HEK293 (cell line): ENCODE results near the gene C12orf57.
A peak's percentile ranks its signal among the peaks of the same experiment; 100 is the strongest.

Experiments used
- CTCF ChIA-PET: fragments of 350-600 bp; formaldehyde crosslinking; extraction: SDS; loops from one replicate; lab custom pipeline; 2021; ENCODE audit warnings: antibody characterized with exemption; lab: Yijun Ruan, JAX
- POLR2A ChIA-PET: fragments of 300-600 bp; formaldehyde crosslinking; extraction: SDS; loops from one replicate; lab custom pipeline; 2020; ENCODE audit warnings: antibody characterized with exemption, inconsistent platforms; lab: Yijun Ruan, JAX
- H3K27ac ChIP-seq: fragments of 200-500 bp; sonication (Bioruptor generic); 2 replicates; pipeline ENCODE4 v1.5.1; 2014; ENCODE audit warnings: low read depth, low read length, control low read depth, inconsistent platforms; ENCODE audit errors: extremely low read depth
- H3K36me3 ChIP-seq, 2 experiments: fragments of 200-500 bp in 1 of 2; sonication (Bioruptor generic) in 1 of 2; 1 replicate in 1 of 2; 2 replicates in 1 of 2; pipeline ENCODE4 v1.5.1; 2014 to 2017; ENCODE audit warnings: inconsistent platforms in 2 of 2, low read length in 2 of 2; ENCODE audit not compliant: control insufficient read depth in 2 of 2, insufficient read depth in 1 of 2
- H3K4me1 ChIP-seq: fragments of 200-500 bp; sonication (Bioruptor generic); 2 replicates; pipeline ENCODE4 v1.5.1; 2014; ENCODE audit warnings: mild to moderate bottlenecking, low read length, inconsistent platforms; ENCODE audit not compliant: control insufficient read depth, insufficient read depth
- H3K4me3 ChIP-seq: 2 replicates; pipeline ENCODE4 v1.5.1; 2011; ENCODE audit warnings: low read depth, mild to moderate bottlenecking, control low read depth, low read length, moderate library complexity
- H3K9me3 ChIP-seq: fragments of 200-500 bp; sonication (Bioruptor generic); 2 replicates; pipeline ENCODE4 v1.5.1; 2014; ENCODE audit warnings: low read depth, low read length, inconsistent platforms; ENCODE audit not compliant: control insufficient read depth, insufficient read depth
- BCL11A ChIP-seq: fragments of 450-650 bp; formaldehyde crosslinking; IDR thresholded peaks from 2 replicates; pipeline ENCODE4 v1.5.1; 2016; ENCODE audit warnings: low read depth, missing biosample characterization, missing genetic modification characterization
- HOXD13 ChIP-seq: sonication (generic); formaldehyde crosslinking; IDR thresholded peaks from 2 replicates; pipeline ENCODE4 v1.8.0; 2022; ENCODE audit warnings: missing genetic modification reagents, borderline replicate concordance
- IKZF3 ChIP-seq: fragments of 450-650 bp; IDR thresholded peaks from 2 replicates; pipeline ENCODE4 v1.5.0; 2018; ENCODE audit warnings: missing biosample characterization, mild to moderate bottlenecking, missing genetic modification characterization, moderate library complexity
- KLF1 ChIP-seq: fragments of 450-650 bp; formaldehyde crosslinking; IDR thresholded peaks from 2 replicates; pipeline ENCODE4 v1.5.1; 2016; ENCODE audit warnings: missing biosample characterization, missing genetic modification characterization
- KLF16 ChIP-seq: fragments of 450-650 bp; formaldehyde crosslinking; IDR thresholded peaks from 2 replicates; pipeline ENCODE4 v1.5.1; 2017; ENCODE audit warnings: missing biosample characterization, missing genetic modification characterization
- KLF7 ChIP-seq: fragments of 450-650 bp; formaldehyde crosslinking; IDR thresholded peaks from 2 replicates; pipeline ENCODE4 v1.5.1; 2016; ENCODE audit warnings: missing biosample characterization, missing genetic modification characterization, borderline replicate concordance
- PATZ1 ChIP-seq: fragments of 450-650 bp; formaldehyde crosslinking; IDR thresholded peaks from 2 replicates; pipeline ENCODE4 v1.5.1; 2016; ENCODE audit warnings: missing biosample characterization, missing genetic modification characterization
- ZBTB1 ChIP-seq: fragments of 450-650 bp; formaldehyde crosslinking; IDR thresholded peaks from 2 replicates; pipeline ENCODE4 v1.5.1; 2016; ENCODE audit warnings: missing biosample characterization, missing genetic modification characterization
- ZNF146 ChIP-seq: fragments of 450-650 bp; formaldehyde crosslinking; IDR thresholded peaks from 2 replicates; pipeline ENCODE4 v1.5.1; 2016; ENCODE audit warnings: missing biosample characterization, missing genetic modification characterization
- ZNF292 ChIP-seq: fragments of 450-650 bp; formaldehyde crosslinking; IDR thresholded peaks from 2 replicates; pipeline ENCODE4 v1.5.1; 2016; ENCODE audit warnings: low read depth, missing biosample characterization, missing genetic modification characterization, borderline replicate concordance
- ZNF366 ChIP-seq: fragments of 450-650 bp; formaldehyde crosslinking; conservative IDR thresholded peaks from 2 replicates; pipeline ENCODE4 v1.5.1; 2016; ENCODE audit warnings: missing biosample characterization, missing genetic modification characterization
- ZNF404 ChIP-seq: fragments of 450-650 bp; formaldehyde crosslinking; IDR thresholded peaks from 2 replicates; pipeline ENCODE4 v1.5.1; 2017; ENCODE audit warnings: missing biosample characterization, missing genetic modification characterization
- ZNF510 ChIP-seq: fragments of 450-650 bp; formaldehyde crosslinking; IDR thresholded peaks from 2 replicates; pipeline ENCODE4 v1.5.1; 2018; ENCODE audit warnings: mild to moderate bottlenecking, missing genetic modification characterization, missing biosample characterization; ENCODE audit not compliant: insufficient replicate concordance
- ZNF561 ChIP-seq: fragments of 450-650 bp; IDR thresholded peaks from 2 replicates; pipeline ENCODE4 v1.5.1; 2018; ENCODE audit warnings: missing biosample characterization, missing genetic modification characterization, borderline replicate concordance
- ZNF677 ChIP-seq: fragments of 450-650 bp; IDR thresholded peaks from 2 replicates; pipeline ENCODE4 v1.5.0; 2018; ENCODE audit warnings: missing biosample characterization, mild to moderate bottlenecking, missing genetic modification characterization, moderate library complexity
- ZNF701 ChIP-seq: fragments of 450-650 bp; formaldehyde crosslinking; IDR thresholded peaks from 2 replicates; pipeline ENCODE4 v1.5.1; 2016; ENCODE audit warnings: missing biosample characterization, missing genetic modification characterization
- ZNF791 ChIP-seq: fragments of 450-650 bp; formaldehyde crosslinking; IDR thresholded peaks from 2 replicates; pipeline ENCODE4 v1.5.1; 2016; ENCODE audit warnings: missing biosample characterization, missing genetic modification characterization
- ZNF843 ChIP-seq: fragments of 450-650 bp; formaldehyde crosslinking; IDR thresholded peaks from 2 replicates; pipeline ENCODE4 v1.5.1; 2016; ENCODE audit warnings: missing biosample characterization, missing genetic modification characterization
- TF ChIP-seq, protein P1 (sequence below): fragments of 450-650 bp; formaldehyde crosslinking; IDR thresholded peaks from 2 replicates; pipeline ENCODE4 v1.5.1; 2016; ENCODE audit warnings: missing biosample characterization, missing genetic modification characterization
- TF ChIP-seq, protein P2 (sequence below): fragments of 450-650 bp; formaldehyde crosslinking; IDR thresholded peaks from 2 replicates; pipeline ENCODE4 v1.5.1; 2016; ENCODE audit warnings: missing biosample characterization, missing genetic modification characterization
- TF ChIP-seq, protein P3 (sequence below): fragments of 450-650 bp; formaldehyde crosslinking; IDR thresholded peaks from 2 replicates; pipeline ENCODE4 v1.5.1; 2016; ENCODE audit warnings: missing biosample characterization, missing genetic modification characterization, low read depth

The C12orf57 gene

GRCh38 chr12:6932766-6933165 lies 11.1 kb upstream of the C12orf57 start:
- Histone ChIP-seq H3K36me3 (peaks cover 20 to 62% of the 10 kb centered on the region in 2 experiments), H3K27ac (no peak overlapping the region), H3K4me1 (peaks cover 6% of the 10 kb centered on the region), H3K9me3 (no peaks in the 10 kb centered on the region), H3K4me3 (no peak overlapping the region)
- TF ChIP-seq, protein P1, sequence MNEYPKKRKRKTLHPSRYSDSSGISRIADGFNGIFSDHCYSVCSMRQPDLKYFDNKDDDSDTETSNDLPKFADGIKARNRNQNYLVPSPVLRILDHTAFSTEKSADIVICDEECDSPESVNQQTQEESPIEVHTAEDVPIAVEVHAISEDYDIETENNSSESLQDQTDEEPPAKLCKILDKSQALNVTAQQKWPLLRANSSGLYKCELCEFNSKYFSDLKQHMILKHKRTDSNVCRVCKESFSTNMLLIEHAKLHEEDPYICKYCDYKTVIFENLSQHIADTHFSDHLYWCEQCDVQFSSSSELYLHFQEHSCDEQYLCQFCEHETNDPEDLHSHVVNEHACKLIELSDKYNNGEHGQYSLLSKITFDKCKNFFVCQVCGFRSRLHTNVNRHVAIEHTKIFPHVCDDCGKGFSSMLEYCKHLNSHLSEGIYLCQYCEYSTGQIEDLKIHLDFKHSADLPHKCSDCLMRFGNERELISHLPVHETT: no peak
- no peak for TF ChIP-seq ZNF292 (tag by site-specific recombination)
- TF ChIP-seq ZNF510 (tag by site-specific recombination): no peak
- TF ChIP-seq, protein P2, sequence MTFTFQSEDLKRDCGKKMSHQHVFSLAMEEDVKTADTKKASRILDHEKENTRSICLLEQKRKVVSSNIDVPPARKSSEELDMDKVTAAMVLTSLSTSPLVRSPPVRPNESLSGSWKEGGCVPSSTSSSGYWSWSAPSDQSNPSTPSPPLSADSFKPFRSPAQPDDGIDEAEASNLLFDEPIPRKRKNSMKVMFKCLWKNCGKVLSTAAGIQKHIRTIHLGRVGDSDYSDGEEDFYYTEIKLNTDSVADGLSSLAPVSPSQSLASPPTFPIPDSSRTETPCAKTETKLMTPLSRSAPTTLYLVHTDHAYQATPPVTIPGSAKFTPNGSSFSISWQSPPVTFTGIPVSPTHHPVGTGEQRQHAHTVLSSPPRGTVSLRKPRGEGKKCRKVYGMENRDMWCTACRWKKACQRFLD (tag by site-specific recombination): no peak
- TF ChIP-seq ZNF791 (tag by site-specific recombination): no peak
- TF ChIP-seq PATZ1 (tag by site-specific recombination): no peak
- TF ChIP-seq ZNF404 (tag by site-specific recombination): no peak
- no peak for TF ChIP-seq KLF1 (tag by site-specific recombination)
- TF ChIP-seq ZNF561 (tag by site-specific recombination): no peak
- no peak for TF ChIP-seq KLF16
- no peak for TF ChIP-seq ZNF843 (tag by site-specific recombination)
- TF ChIP-seq KLF7: no peak
- no peak for TF ChIP-seq ZNF701 (tag by site-specific recombination)
- TF ChIP-seq HOXD13 (CRISPR knock-in tag): no peak
- no peak for TF ChIP-seq ZNF146 (tag by site-specific recombination)
- no peak for TF ChIP-seq IKZF3
- TF ChIP-seq, protein P3, sequence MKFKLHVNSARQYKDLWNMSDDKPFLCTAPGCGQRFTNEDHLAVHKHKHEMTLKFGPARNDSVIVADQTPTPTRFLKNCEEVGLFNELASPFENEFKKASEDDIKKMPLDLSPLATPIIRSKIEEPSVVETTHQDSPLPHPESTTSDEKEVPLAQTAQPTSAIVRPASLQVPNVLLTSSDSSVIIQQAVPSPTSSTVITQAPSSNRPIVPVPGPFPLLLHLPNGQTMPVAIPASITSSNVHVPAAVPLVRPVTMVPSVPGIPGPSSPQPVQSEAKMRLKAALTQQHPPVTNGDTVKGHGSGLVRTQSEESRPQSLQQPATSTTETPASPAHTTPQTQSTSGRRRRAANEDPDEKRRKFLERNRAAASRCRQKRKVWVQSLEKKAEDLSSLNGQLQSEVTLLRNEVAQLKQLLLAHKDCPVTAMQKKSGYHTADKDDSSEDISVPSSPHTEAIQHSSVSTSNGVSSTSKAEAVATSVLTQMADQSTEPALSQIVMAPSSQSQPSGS: no peak
- no peak for TF ChIP-seq BCL11A
- TF ChIP-seq ZNF677 (tag by site-specific recombination): no peak
- ChIA-PET POLR2A (interaction anchor here (1.1 to 1.3 kb wide), 2 partner anchors 10 to 14 kb away, joined by 3 read pairs; partner anchors contain the start of gene RNU7-1), CTCF (interaction anchor here (1.0 to 3.5 kb wide), 3 partner anchors 8 to 32 kb away, joined by 3 to 27 read pairs (median 8); partner anchors contain the start of genes C12orf57 and RNU7-1)

DNA sequence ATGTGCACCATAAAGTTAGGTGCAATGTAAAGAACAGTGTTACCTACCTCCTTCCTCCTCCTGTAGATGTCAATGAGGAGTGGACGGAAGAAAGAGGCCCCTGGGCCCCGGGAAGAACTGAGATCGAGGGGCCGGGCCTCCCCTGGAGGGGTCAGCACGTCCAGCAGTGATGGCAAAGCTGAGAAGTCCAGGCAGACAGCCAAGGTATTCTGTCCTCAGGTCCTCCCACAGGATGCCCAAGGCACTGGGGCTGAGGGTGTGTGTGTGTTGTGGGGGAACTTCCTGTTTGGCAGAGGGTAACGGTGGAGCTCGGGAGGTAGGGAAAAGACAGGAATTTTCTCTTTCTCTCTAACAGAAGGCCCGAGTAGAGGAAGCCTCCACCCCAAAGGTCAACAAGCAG lies 9.7 kb upstream of the C12orf57 start:
- peaks cover 22 to 71% of the 10 kb centered on the region in 2 experiments for H3K36me3 ChIP-seq

More for the DNA sequence above, 9.7 kb upstream of the C12orf57 start:
- Histone ChIP-seq H3K4me1 (peaks cover 6% of the 10 kb centered on the region), H3K4me3 (no peak overlapping the region), H3K9me3 (no peaks in the 10 kb centered on the region), H3K27ac (no peak overlapping the region; the same call in 1 of the 2 replicates)
- ChIA-PET POLR2A (interaction anchor here (0.8 to 1.1 kb wide), 3 partner anchors 9 to 61 kb away, joined by 3 to 5 read pairs (median 4); partner anchors contain the start of genes C12orf57, RNU7-1 and SPSB2), CTCF (interaction anchor here (0.7 to 3.5 kb wide), 5 partner anchors 9 to 1557 kb away, joined by 3 to 27 read pairs (median 3); partner anchors contain the start of genes C12orf57 and RNU7-1)
- TF ChIP-seq ZNF366: peak; percentile 32
- no peak for TF ChIP-seq ZBTB1 (tag by site-specific recombination)
- TF ChIP-seq IKZF3: 0 out of 2 replicates have a peak, but pooled peaks have one; percentile 13
